ENCODE results near the gene CAPNS2. TPM values are rescaled to one million over a fixed set of nuclear protein-coding genes. Genes with fewer than 3 reads are reported as not detected.

CAPNS2 gene
- total and polyA plus RNA-seq, 2 of the 8 experiments (the other 6 are each of a cell fraction or from before 2014, with no cell fraction given), result not detected

- H3K27ac ChIP-seq (ENCODE audit: low read depth, low read length), result no peak overlapping the region
- H3K56ac ChIP-seq (replicated peaks; ENCODE audit: insufficient read length, low read depth, low read length), result no peak overlapping the region
- no peaks in the 10 kb centered on the region for H3K79me2 ChIP-seq (ENCODE audit: control insufficient read depth in 1 of 2, insufficient read depth in 2 of 2, low read length in 2 of 2)
- H4K91ac ChIP-seq (replicated peaks; ENCODE audit: insufficient read length, low read length), result no peak overlapping the region
- no peak overlapping the region for H2BK120ac ChIP-seq (replicated peaks; ENCODE audit: low read depth, low read length)
- H3K4ac ChIP-seq (replicated peaks; ENCODE audit: insufficient read length, low read depth, low read length), result no peak overlapping the region
- no peaks in the 10 kb centered on the region for H4K20me1 ChIP-seq (replicated peaks in 1 of 2; ENCODE audit: control insufficient read depth in 1 of 2, insufficient read depth in 2 of 2, low read length in 2 of 2)
- ChIA-PET POLR2A (ENCODE audit: partially characterized antibody) (interaction anchor here (0.6 kb wide), 1 partner anchor 14 kb away, joined by 3 read pairs; no protein-coding TSS in a partner anchor), CTCF (ENCODE audit: partially characterized antibody) (interaction anchor here (2.3 kb wide), 1 partner anchor 91 kb away, joined by 6 read pairs; no protein-coding TSS in a partner anchor)
- no peak overlapping the region for H2AFZ ChIP-seq (ENCODE audit: low read length)
- WGBS, 2 experiments (ENCODE audit: extremely low coverage in 1 of 2, insufficient coverage in 1 of 2, insufficient read length in 1 of 2, insufficient replicate concordance in 2 of 2, low coverage in 1 of 2, low lambda C conversion rate in 2 of 2, missing lambda C conversion rate in 1 of 2), result 67% methylated on average over 2 of the region's 2 CpGs; no CpG with 5 or more reads in 1 of the 2 experiments
- no peaks in the 10 kb centered on the region for H3K4me1 ChIP-seq (replicated peaks in 1 of 4; ENCODE audit: control insufficient read depth in 3 of 4, insufficient read depth in 4 of 4, low read length in 3 of 4)
- TF ChIP-seq TCF12 (IDR thresholded peaks at IDR 0.05; ENCODE audit: low read depth, low read length) (no peak), POLR2A (IDR thresholded peaks at IDR 0.05; ENCODE audit: control extremely low read depth in 1 of 2, low read depth in 2 of 2, low read length in 2 of 2) (no peak), RBBP5 (IDR thresholded peaks at IDR 0.05; ENCODE audit: borderline replicate concordance, low read depth, low read length) (no peak), EGR1 (IDR thresholded peaks at IDR 0.05; ENCODE audit: borderline replicate concordance, low read depth, low read length) (no peak), RAD21 (IDR thresholded peaks at IDR 0.05 in 1 of 2, conservative IDR thresholded peaks at IDR 0.05 in 1 of 2; ENCODE audit: low read depth in 2 of 2, low read length in 2 of 2) (no peak)
- H3K23ac ChIP-seq (ENCODE audit: insufficient read length), result no peak overlapping the region
- no peak overlapping the region for H3K18ac ChIP-seq (ENCODE audit: extremely low read depth, low read length)
- no peak overlapping the region for H2BK15ac ChIP-seq (ENCODE audit: low read length)
- no peak overlapping the region for H2BK20ac ChIP-seq (ENCODE audit: low read length)
- H3K9me3 ChIP-seq (ENCODE audit: insufficient read depth in 2 of 2, low read depth in 1 of 2, low read length in 1 of 2), result no peaks in the 10 kb centered on the region
- H2BK12ac ChIP-seq (ENCODE audit: low read depth, low read length), result no peak overlapping the region
- no peak overlapping the region for H3K9ac ChIP-seq (replicated peaks in 1 of 4; ENCODE audit: extremely low read depth in 1 of 4, low read depth in 3 of 4, low read length in 3 of 4)
- H3K14ac ChIP-seq (ENCODE audit: insufficient read length), result no peak overlapping the region
- H3K4me2 ChIP-seq (ENCODE audit: insufficient read depth in 1 of 2, low read depth in 2 of 2, low read length in 2 of 2), result no peak overlapping the region
- no peaks in the 10 kb centered on the region for H3K79me1 ChIP-seq (ENCODE audit: low read depth, low read length)
- H2BK5ac ChIP-seq (ENCODE audit: low read depth, low read length), result no peak overlapping the region
- no peak for DNase-seq (ENCODE audit: low read depth in 1 of 2, low spot score in 2 of 2)
- no peaks in the 10 kb centered on the region for H3K27me3 ChIP-seq (replicated peaks in 1 of 4; ENCODE audit: control insufficient read depth in 3 of 4, extremely low read depth in 1 of 4, insufficient read depth in 3 of 4, low read length in 3 of 4)
- H3K36me3 ChIP-seq (ENCODE audit: control insufficient read depth in 2 of 4, insufficient read depth in 4 of 4, low read length in 3 of 4), result no peaks in the 10 kb centered on the region
- H4K8ac ChIP-seq (ENCODE audit: extremely low read depth, insufficient read depth, low read length), result no peak overlapping the region
- H4K5ac ChIP-seq (ENCODE audit: insufficient read length, low read depth, low read length), result no peak overlapping the region
- no peak overlapping the region for H3K4me3 ChIP-seq (ENCODE audit: extremely low read depth in 1 of 4, insufficient read depth in 2 of 4, low read depth in 3 of 4, low read length in 4 of 4)
- FAIRE-seq, result no peak
- no peaks in the 10 kb centered on the region for H3K23me2 ChIP-seq (ENCODE audit: low read depth, low read length)
- no peak overlapping the region for H2AK5ac ChIP-seq (ENCODE audit: low read depth, low read length)
Observed at GRCh38 chr16:55555436-55555835, 11.0 kb upstream of the CAPNS2 start.
